Ectodermal cell (in vitro differentiated cells): ENCODE results near the gene MARCHF6.
"Not testable (repeated sequence)": the region's sequence is repeated elsewhere in the genome, so short reads cannot be mapped to it uniquely, and the experiment has no call there.

ENCODE experiments used
- H3K27ac ChIP-seq: 2 replicates; pipeline ENCODE4 v1.7.0; 2013; ENCODE audit warnings: mild to moderate bottlenecking, low read depth, low read length; ENCODE audit not compliant: insufficient read depth, poor library complexity, severe bottlenecking
- H3K27me3 ChIP-seq: 2 replicates; pipeline ENCODE4 v1.7.0; 2013; ENCODE audit warnings: mild to moderate bottlenecking, low read length; ENCODE audit not compliant: insufficient read depth, control insufficient read depth, poor library complexity, severe bottlenecking
- H3K36me3 ChIP-seq: one replicate; pipeline ENCODE4 v1.7.0; 2013; ENCODE audit warnings: low read length; ENCODE audit not compliant: control insufficient read depth, insufficient read depth
- H3K4me1 ChIP-seq: one replicate; pipeline ENCODE4 v1.7.0; 2013; ENCODE audit warnings: low read length; ENCODE audit not compliant: control insufficient read depth, insufficient read depth
- H3K4me3 ChIP-seq: 2 replicates; pipeline ENCODE4 v1.7.0; 2013; ENCODE audit warnings: low read depth, low read length, control low read depth; ENCODE audit not compliant: insufficient read depth
- H3K9me3 ChIP-seq: 2 replicates; pipeline ENCODE4 v1.7.0; 2013; ENCODE audit warnings: mild to moderate bottlenecking, low read length, moderate library complexity; ENCODE audit not compliant: control insufficient read depth
- WGBS, 2 experiments: methylation state at CpG; one replicate each; pipeline ENCODE4 v1.1.7; 2013; ENCODE audit warnings: missing lambda C conversion rate in 2 of 2; 5-methylcytosine and 5-hydroxymethylcytosine counted together

MARCHF6 gene

DNA sequence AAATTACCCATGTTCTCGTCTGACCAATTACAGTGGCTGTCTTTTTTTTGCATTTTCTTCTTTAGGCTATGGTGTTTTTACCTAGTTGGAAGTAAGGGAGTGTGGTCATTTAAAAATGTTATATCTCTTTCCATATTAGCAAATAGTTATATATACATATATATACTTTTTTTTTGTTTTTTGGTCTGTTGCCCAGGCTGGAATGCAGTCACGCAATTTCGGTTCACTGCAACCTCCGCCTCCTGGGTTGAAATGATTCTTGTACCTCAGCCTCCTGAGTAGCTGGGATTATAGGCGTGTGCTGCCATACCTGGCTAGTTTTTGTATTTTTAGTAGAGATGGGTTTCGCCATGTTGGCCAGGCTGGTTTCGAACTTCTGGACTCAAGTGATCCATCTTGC, 12.3 kb downstream of the MARCHF6 start:
- no peaks in the 10 kb centered on the region for H3K9me3 ChIP-seq
- no peaks in the 10 kb centered on the region for H3K27me3 ChIP-seq
- H3K4me1 ChIP-seq, result no peaks in the 10 kb centered on the region
- WGBS, 2 experiments, result 91 to 92% methylated on average over 7 of the region's 7 CpGs
- H3K4me3 ChIP-seq, result no peak overlapping the region
- no peak overlapping the region for H3K27ac ChIP-seq
- no peaks in the 10 kb centered on the region for H3K36me3 ChIP-seq

DNA sequence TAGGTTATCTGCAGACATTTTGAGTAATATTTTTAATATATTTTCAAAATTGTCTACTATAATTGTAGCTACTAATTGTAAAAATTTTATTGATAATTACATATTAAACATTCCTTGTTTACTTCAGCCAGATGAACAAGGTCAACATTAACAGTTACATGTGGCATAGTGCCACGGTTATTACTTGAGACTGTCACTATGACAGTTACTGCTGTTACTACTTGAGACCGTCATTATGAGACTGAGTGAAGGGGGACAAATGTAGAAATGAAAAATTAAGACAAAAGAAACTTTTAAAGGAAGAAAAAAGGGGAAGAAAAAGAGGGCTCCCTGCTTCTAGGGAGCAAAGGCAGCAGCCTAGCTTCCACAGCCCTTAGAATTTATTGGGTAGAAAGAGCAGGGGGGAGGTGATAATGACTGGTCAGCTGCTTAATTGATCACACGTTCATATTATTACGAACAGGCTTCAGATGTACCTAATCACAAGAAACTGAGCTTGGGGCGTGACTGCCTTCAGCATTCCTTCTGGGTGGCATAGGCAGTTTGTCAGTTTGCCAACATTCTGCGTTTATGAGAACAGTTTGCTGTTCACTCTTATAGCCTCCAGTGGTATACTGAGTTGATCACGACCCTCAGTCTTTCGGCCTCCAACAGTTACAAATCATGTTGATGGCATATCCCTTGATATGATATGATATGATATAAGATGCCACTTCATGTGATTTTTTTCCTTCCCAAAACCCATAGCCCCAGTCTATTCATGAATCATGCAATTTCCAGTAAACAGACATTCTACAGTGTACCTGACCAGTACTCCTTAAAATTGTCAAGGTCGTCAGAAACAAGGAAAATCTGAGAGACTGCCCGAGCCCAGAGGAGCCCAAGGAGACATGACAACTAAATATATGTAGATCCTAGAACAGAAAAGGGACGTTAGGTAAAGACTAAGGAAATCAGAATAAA, 13.1 kb downstream of the MARCHF6 start:
- no peaks in the 10 kb centered on the region for H3K36me3 ChIP-seq

GRCh38 chr5:10367579-10367978, 14.1 kb downstream of the MARCHF6 start:
- Histone ChIP-seq H3K27me3 (no peaks in the 10 kb centered on the region), H3K9me3 (no peaks in the 10 kb centered on the region), H3K27ac (no peak overlapping the region), H3K36me3 (no peaks in the 10 kb centered on the region), H3K4me3 (no peak overlapping the region), H3K4me1 (no peaks in the 10 kb centered on the region)
- WGBS, 2 experiments, result 92 to 100% methylated on average over 1 of the region's 1 CpG

More for the DNA sequence above, 13.1 kb downstream of the MARCHF6 start:
- H3K27me3 ChIP-seq, result no peaks in the 10 kb centered on the region
- 93 to 94% methylated on average over 11 of the region's 11 CpGs for WGBS, 2 experiments
- no peaks in the 10 kb centered on the region for H3K4me1 ChIP-seq
- no peak overlapping the region for H3K4me3 ChIP-seq
- H3K9me3 ChIP-seq, result no peaks in the 10 kb centered on the region
- H3K27ac ChIP-seq, result no peak overlapping the region

- no peaks in the 10 kb centered on the region for H3K9me3 ChIP-seq
- no peak overlapping the region for H3K27ac ChIP-seq
- no peaks in the 10 kb centered on the region for H3K36me3 ChIP-seq
- H3K27me3 ChIP-seq, result no peaks in the 10 kb centered on the region
- H3K4me1 ChIP-seq, result no peaks in the 10 kb centered on the region
- H3K4me3 ChIP-seq, result no peak overlapping the region
- WGBS, 2 experiments, result 95 to 97% methylated on average over 2 of the region's 2 CpGs
These were observed 17.4 kb downstream of the MARCHF6 start for GRCh38 chr5:10370931-10371330.

DNA sequence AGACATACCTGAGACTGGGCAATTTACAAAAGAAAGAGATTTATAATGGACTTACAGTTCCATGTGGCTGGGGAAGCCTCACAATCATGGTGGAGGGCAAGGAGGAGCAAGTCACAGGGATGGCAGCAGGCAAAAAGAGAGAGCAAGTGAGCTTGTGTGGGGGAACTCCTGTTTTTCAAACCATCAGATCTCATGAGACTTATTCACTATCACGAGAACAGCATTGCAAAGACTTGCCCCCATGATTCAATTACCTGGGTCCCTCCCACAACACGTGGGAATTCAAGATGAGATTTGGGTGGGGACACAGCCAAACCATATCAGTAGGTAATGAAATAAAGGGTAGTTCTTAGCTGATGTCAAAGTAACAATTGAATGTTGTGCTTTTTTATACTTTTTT, 17.9 kb downstream of the MARCHF6 start:
- not testable (repeated sequence) for H3K9me3 ChIP-seq, H3K4me3 ChIP-seq, H3K27me3 ChIP-seq, H3K36me3 ChIP-seq, H3K27ac ChIP-seq, H3K4me1 ChIP-seq
- WGBS, 2 experiments, result 83 to 92% methylated on average over 2 of the region's 2 CpGs

DNA sequence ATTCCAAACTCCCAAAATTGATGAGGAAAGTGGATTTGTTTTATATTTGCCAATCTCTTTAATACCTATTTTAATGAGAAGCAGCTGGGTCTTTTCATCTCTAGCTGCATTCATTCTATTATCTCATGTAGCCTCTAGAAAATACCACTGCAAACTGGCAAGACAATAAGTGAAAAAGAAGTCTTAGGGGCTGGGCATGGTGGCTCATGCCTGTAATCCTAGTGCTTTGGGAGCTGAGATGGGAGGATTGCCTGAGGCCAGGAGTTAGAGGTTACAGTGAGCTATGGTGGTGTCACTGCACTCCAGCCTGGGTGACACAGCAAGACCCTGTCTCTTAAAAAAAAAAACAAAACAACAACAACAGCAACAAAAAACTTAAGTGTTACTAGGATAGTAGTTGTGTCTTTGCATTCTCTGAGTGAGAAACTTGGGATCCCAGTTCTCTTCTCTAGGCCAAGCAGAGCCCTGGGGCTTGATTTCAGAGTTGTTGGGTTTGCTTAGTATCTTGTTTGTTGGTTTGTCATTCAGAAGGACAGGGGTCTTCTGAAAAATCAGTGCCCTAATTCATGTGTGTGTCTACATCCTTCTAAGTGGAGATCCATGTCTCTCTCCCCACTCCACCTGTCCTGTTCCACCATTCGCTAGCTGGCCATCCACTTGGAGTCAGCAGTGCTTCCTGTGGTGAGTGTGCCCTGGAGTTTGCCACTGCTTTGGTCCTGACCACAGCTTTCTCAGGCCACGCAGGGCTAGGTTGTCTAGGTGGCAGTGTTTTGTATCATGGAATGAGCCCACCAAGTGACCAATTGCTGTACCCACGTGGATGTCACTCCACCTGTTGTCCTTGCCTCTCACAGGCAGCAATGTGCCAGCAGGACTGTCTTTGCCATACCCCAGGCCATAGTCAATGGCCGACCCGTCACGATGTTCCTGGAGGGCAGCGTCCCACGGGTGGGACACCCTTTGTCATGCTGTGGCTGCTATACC, 19.5 kb downstream of the MARCHF6 start:
- 95% methylated on average over 8 of the region's 8 CpGs for WGBS, 2 experiments
- no peaks in the 10 kb centered on the region for H3K9me3 ChIP-seq
- no peaks in the 10 kb centered on the region for H3K27me3 ChIP-seq
- H3K4me1 ChIP-seq, result no peaks in the 10 kb centered on the region
- no peak overlapping the region for H3K27ac ChIP-seq
- no peak overlapping the region for H3K4me3 ChIP-seq
- no peaks in the 10 kb centered on the region for H3K36me3 ChIP-seq

- Histone ChIP-seq H3K4me1 (no peaks in the 10 kb centered on the region), H3K27ac (no peak overlapping the region), H3K4me3 (no peak overlapping the region), H3K36me3 (no peaks in the 10 kb centered on the region), H3K9me3 (no peaks in the 10 kb centered on the region), H3K27me3 (no peaks in the 10 kb centered on the region)
- WGBS, 2 experiments, result 95 to 97% methylated on average over 10 to 11 of the region's 11 CpGs
These were observed 20.8 kb downstream of the MARCHF6 start for GRCh38 chr5:10374046-10375022.

DNA sequence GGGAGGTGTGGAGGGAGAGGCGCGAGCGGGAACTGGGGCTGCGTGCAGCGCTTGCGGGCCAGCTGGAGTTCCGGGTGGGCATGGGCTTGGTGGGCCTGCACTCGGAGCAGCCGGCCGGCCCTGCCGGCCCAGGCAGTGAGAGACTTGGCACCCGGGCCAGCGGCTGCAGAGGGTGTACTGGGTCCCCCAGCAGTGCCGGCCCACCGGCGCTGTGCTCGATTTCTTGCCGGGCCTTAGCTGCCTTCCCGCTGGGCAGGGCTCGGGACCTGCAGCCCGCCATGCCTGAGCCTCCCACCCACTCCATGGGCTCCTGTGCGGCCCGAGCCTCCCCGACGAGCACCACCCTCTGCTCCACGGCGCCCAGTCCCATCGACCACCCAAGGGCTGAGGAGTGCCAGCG, 21.7 kb downstream of the MARCHF6 start:
- not testable (repeated sequence) for H3K4me1 ChIP-seq, H3K27me3 ChIP-seq, H3K36me3 ChIP-seq, H3K27ac ChIP-seq, H3K9me3 ChIP-seq, H3K4me3 ChIP-seq
- WGBS, 2 experiments, result 96% methylated on average over 29 of the region's 29 CpGs

GRCh38 chr5:10376544-10376943, 23.0 kb downstream of the MARCHF6 start:
- 84 to 87% methylated on average over 11 of the region's 11 CpGs for WGBS, 2 experiments
- H3K4me1 ChIP-seq, result no peaks in the 10 kb centered on the region
- no peak overlapping the region for H3K4me3 ChIP-seq
- H3K36me3 ChIP-seq, result peaks cover under 1% of the 10 kb centered on the region
- H3K27ac ChIP-seq, result no peak overlapping the region
- H3K9me3 ChIP-seq, result no peaks in the 10 kb centered on the region
- H3K27me3 ChIP-seq, result no peaks in the 10 kb centered on the region
